HG03432 (cell line): Measurements from ENCODE around the gene ABHD2.
A peak's percentile ranks its signal among the peaks of the same experiment; 100 is the strongest.

Experiments
- ATAC-seq: cut with Tn5 transposase; IDR thresholded peaks from one replicate; pipeline ENCODE4 v1.9.1; 2021; ENCODE audit warnings: mild to moderate bottlenecking, moderate library complexity; ENCODE audit not compliant: unreplicated experiment

ABHD2 gene

GRCh38 chr15:89161666-89162065 lies 73.4 kb downstream of the ABHD2 start:
- no peak for ATAC-seq

- no peak for ATAC-seq
Observed at GRCh38 chr15:89163271-89164055, 75.2 kb downstream of the ABHD2 start.

DNA sequence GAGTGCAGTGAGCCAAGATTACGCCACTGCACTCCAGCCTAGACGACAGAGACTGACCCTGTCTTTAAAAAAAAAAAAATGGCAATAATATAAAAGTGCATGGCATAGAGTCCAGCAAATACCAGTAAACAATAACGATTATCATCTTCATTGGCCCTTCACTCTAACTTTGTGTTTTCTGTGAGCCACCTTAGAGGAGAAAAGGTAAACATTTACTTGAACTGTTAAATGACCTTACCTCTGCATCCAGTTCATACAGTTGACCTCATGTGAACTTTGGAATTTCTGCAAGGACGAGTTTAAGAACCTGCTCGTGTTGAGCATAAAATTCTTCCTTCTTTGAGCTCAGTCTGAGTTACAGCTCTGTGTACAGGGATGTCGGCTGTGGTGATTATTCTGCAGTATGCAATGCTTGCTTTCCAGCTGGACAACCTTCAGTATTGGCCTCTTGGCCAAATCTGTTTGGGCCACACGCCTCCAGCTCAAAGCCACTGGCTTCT lies 76.5 kb downstream of the ABHD2 start:
- no peak for ATAC-seq

DNA sequence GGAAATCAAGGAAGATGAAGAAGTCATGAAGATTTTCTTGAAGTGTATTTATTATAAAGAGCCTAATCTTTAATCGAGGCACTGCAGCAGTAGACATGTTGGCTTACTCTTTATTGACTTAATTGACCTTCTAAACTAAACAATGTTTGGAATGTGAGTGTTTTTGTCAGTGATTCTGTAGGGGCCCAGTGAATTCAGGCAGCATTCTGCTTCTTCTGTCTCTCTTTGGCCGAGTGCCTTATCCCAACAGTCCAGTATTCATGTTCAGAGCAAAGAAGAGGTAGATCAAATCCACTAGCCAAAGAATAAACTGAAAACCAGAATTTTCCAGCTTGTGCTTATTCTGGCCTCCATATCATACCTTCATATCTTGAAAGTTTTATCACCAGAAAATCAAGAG lies 77.4 kb downstream of the ABHD2 start:
- ATAC-seq: no peak

DNA sequence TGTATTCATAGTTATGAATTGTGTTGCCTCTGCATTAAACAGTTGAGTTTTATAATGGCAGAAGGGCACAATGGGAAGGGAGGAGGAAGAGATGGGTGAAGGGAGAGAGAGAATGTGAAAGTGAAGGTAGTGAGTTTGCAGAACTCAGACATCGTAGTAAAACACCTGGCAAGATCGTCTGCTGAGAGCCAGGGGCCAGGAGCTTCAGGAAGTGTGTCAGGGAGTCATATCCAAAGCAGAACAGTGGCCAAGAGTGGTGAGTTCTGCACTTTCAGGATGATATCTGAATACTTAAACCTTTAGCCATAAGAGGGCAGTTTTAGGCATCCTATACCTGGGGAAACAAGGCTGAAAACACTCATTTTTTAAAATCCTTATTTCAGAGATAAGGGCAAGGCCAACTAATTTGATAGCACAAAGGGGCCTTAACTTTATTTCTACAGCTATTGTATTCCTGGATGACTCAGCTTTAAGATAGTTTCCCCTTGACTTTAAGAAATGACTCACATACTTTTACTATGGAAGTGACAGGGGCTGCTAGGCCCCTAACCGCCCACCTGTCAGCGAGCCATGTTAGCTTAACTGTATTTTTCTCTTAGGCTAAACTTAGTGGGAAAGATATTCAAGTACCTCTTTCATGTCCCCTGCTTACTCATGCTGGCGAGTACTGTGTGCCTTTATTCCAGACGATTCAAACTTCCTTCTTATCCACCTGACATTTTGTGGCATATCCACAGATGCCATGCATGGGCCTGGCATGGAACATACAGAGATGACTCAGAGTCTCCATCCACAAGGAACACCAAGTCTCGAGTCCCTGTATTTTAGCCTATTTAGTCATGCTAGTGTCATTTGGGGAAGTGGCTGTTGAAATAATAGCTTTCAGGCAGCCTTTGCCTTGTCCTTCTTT lies 79.3 kb downstream of the ABHD2 start:
- peak; percentile 80 for ATAC-seq

DNA sequence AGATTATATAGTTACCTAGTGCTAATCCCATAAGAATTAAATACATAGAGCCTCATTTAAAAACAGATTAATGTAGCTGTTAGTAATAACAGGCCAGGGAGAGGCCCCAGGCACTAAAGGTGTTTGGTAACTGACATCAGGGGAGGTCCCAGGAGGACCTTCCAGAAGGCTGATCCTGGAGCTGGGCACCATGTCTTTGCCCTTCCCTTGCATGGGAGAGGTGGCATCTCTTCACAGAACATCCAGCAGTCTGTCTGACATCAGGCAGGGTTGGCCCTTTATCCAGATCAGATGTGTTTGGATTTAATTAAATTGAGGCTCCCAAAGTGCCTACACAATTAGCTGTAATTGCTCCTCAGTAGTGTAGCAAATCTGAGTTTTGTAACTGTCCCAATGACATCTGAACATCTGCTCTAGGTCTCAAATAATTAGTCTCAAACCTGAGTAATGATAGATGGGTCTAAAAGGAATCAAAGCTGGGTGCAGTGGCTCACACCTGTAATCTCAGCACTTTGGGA lies 80.1 kb downstream of the ABHD2 start:
- no peak for ATAC-seq

DNA sequence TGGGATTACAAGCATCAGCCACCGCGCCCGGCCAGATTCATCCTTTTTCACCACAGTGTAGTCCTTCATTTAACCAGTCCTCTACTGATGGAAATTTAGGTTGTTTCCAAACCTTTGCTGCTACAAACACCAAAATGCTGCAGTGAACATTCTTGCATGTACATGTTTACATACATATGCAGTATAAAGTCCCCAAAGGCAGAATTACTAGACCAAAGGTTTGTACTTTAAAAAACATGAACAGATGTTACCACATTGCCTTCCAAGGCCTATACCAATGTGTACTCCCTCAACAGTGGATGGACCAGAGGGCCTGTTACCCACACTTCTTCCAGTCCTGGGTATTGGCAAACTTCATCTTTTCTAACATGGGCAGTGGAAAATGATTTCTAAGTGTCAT lies 82.1 kb downstream of the ABHD2 start:
- no peak for ATAC-seq

- ATAC-seq: no peak
Observed at GRCh38 chr15:89171136-89172072, 83.1 kb downstream of the ABHD2 start.

DNA sequence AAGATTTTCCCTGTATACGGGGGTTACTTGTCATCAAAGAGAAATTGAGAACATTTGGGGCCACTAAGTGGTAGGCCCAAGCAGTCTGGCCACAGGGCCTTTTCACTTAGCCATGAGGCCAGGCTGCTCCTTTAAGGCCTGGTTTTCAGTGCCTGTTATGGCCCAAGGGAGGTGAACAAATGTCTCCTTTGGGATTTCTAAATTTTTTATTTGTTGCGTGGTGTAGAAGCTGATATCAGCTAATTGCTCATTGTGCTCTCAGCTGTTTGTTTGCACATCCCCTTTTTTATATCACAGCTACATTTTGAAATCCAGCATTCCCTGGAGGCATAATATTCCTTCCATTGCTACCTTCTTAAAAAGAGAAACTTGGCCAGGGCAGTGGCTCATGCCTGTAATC lies 84.7 kb downstream of the ABHD2 start:
- no peak for ATAC-seq

DNA sequence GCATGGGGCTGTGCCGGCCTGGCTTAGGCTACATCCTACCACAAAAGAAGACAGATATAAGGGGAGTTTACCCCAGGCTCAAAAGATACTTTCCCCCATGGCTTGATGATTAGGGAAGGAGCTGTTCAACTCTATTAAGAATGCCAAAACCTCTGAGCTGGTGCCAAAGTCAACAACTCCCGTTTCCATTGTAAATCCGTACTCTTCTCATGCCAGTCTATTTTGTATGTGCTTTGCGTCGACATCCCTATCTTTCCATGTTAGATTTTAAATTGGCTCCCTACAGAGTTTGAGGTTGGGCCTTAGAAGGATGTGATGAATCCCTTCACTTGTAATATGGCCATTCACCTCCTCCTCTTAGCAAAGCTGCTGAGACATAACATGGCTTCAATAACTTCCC lies 86.2 kb downstream of the ABHD2 start:
- ATAC-seq: no peak

DNA sequence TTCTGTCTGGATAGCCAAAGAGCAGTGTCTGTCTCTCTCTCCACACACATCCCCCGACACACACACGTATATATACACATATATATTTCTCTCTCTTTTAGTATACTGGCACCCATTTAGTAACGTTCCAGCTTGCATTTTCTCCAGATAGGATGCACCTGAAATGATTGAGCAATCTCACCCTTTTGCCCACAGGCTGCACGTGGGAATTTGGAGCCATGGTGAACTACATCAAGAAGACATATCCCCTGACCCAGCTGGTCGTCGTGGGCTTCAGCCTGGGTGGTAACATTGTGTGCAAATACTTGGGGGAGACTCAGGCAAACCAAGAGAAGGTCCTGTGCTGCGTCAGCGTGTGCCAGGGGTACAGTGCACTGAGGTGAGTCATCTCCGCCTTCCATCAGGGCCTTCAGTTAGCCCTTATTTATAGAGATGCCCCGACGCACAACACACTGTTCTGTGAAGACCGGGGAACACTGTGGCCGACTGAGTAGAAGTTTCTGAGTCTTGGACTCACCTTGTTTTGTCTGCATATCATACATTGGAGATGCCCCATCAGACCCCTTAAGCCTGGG lies 87.4 kb downstream of the ABHD2 start:
- no peak for ATAC-seq

- no peak for ATAC-seq
Observed at GRCh38 chr15:89177116-89177515, 88.9 kb downstream of the ABHD2 start.

DNA sequence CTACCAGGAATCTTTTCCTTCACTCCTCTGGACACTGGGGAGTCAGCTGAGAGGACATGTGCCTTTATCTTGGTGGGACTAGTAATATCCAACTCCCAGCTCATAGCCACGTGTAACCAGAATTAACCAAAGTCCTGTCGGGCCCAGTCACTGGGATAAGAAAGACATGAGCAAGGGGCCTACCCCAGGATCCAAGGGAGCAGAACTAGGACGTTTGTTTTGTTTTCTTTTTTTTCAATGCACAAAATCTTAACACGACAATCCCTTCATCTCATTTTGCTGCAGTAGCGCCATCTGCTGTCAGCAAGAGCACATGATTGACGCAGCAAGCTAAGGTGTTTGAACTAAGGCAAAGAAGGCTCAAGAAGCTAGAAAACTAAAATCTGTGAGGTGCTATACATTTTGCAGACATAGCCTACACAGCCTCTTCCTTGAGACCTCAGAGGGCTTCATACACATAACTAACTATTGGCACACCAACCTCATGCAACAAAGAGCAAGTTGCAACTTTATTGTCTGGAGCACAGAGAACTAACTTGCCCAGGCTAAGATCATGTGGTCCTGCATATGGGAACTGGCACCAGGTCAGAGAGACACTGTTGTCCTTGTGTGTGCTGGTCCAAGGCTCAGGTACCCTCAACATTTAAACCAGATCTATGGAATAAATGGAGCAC lies 89.5 kb downstream of the ABHD2 start:
- no peak for ATAC-seq

GRCh38 chr15:89178307-89178977 lies 90.2 kb downstream of the ABHD2 start:
- ATAC-seq: no peak

DNA sequence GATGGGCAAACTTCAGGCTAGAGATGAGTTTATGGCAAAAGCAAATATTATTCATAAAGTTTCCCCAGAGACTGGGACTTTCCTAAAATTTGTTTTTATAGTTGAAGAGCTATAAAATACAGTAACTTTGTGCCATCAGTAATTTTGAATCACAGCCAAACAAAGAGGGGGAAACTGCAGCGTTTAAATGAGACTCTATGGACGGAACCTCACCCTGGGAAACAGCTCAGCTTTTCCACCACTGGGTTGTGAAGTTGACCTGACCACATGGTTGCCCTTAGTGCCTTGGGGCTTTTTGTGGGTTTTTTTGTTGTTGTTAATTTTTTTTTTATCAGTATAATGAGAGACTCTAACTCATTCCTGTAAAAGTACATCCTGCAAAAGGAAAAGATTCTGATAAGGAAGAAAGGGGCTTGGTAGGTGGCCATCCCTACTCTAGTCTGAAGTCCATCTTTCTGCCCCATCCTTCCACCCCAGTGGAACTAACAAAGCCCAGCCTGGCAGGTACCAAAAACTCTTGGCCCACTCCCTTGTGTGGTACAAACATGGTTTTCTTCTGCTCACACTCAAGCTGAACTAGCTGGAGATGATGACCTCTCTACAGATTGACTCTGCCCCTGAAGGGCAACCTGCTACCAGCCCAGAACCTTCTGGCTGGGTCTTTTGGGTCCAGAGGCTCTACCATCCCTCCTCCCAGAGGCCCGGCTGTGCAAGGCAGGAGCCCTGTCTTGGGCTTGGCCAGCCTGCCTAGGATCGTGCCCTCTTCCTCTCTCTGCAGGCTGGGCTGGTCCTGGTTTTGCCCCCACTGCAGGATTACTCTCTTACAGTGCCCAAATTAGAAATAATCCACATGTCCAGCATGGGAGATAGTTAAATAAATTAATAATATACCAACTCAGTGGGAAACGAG lies 92.0 kb downstream of the ABHD2 start:
- peak; percentile 56 for ATAC-seq

- no peak for ATAC-seq
Observed at GRCh38 chr15:89184357-89184756, 96.1 kb downstream of the ABHD2 start.

GRCh38 chr15:89184886-89185526 lies 96.8 kb downstream of the ABHD2 start:
- no peak for ATAC-seq

DNA sequence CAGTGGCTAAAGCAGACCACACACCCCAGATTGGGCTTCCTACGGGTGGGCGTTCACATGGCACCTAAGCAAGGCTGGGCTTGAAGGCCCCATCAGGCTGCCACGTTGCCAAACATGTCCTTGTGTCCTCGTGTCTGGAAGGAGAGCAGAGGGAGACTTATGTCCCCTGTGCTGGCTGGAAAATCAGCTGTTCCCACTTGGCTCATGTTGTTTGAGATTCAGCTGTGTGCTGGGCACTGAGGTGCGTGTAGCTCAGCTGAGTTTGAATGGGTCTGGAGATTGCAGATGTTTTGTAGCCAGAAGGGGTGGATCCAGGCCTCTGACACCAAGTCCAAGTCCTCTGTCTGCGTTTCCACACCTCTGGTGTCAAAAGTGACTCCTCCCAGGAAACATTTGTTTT lies 98.5 kb downstream of the ABHD2 start:
- ATAC-seq: no peak
